Measurements from ENCODE around the gene PUS10. TPM values are rescaled to one million over a fixed set of nuclear protein-coding genes. Genes with fewer than 3 reads are reported as not detected.

PUS10 gene
- total and polyA plus RNA-seq, 2 of the 4 experiments (the other 2 are of a cell fraction): 4.4 to 5.7 TPM

DNA sequence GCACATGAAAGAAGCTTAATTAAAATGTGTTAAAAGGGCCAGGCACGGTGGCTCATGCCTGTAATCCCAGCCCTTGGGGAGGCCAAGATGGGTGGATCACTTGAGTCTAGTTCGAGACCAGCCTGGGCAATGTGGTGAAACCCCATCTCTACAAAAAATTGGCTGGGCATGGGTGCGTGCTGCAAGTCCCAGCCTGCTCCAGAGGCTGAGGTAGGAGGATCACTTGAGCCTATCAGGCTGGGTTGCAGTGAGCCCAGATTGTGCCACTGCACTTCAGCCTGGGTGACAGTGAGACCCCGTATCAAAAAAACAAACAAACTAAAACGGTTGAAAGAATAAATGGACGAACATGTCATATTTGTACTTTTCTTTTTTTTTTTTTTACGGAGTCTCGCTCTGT is 110.7 kb downstream of the PUS10 start:
- H2AK9ac ChIP-seq (replicated peaks; ENCODE audit: low read depth, low read length, poor library complexity): no peak overlapping the region
- H3K9ac ChIP-seq (ENCODE audit: low read depth, low read length): no peak overlapping the region
- H3K4me2 ChIP-seq (ENCODE audit: low read depth, low read length): no peak overlapping the region
- no peaks in the 10 kb centered on the region for H3K27me3 ChIP-seq (ENCODE audit: control insufficient read depth, insufficient read depth, low read length)
- intact Hi-C loops (cut with micrococcal nuclease): no loop called here
- in situ Hi-C loops (cut with MboI; ENCODE audit: low sequenced_read_pairs): no loop called here
- H3K4me1 ChIP-seq (ENCODE audit: control insufficient read depth, insufficient read depth, low read length): no peaks in the 10 kb centered on the region
- no peak overlapping the region for H2AFZ ChIP-seq (replicated peaks; ENCODE audit: low read length, poor library complexity)
- BruUV-seq (replicated peaks): no TSS peak
- no peak for ATAC-seq (ENCODE audit: low read depth)
- no peak overlapping the region for H2AK5ac ChIP-seq (ENCODE audit: low read depth, low read length)
- H2BK120ac ChIP-seq (ENCODE audit: low read depth, low read length): no peak overlapping the region
- no peak overlapping the region for H3K56ac ChIP-seq (ENCODE audit: extremely low read depth, insufficient read depth, low read length)
- no peak overlapping the region for H2BK5ac ChIP-seq (ENCODE audit: low read depth, low read length, poor library complexity, severe bottlenecking)
- no peak for DNase-seq
- H3K14ac ChIP-seq (replicated peaks; ENCODE audit: low read depth, low read length): no peak overlapping the region
- no peak overlapping the region for H3K23ac ChIP-seq (ENCODE audit: low read depth, low read length)
- H2BK20ac ChIP-seq (ENCODE audit: low read depth, low read length): no peak overlapping the region
- H3K18ac ChIP-seq (ENCODE audit: low read depth, low read length): no peak overlapping the region
- ChIA-PET CTCF (no interaction called here), POLR2A (ENCODE audit: unreplicated experiment) (no interaction called here)
- no peak overlapping the region for H2BK15ac ChIP-seq (ENCODE audit: low read depth, low read length)
- no peaks in the 10 kb centered on the region for H3K79me1 ChIP-seq (ENCODE audit: low read depth in 1 of 2, low read length in 2 of 2)
- no peak overlapping the region for H3K27ac ChIP-seq (ENCODE audit: insufficient read depth, low read length)
- H3K4ac ChIP-seq (ENCODE audit: low read depth, low read length): no peak overlapping the region
- H3K4me3 ChIP-seq (ENCODE audit: insufficient read depth, low read depth, low read length): no peak overlapping the region
- no peaks in the 10 kb centered on the region for H3K9me1 ChIP-seq (ENCODE audit: insufficient read depth, low read length)
- H3K36me3 ChIP-seq (ENCODE audit: control insufficient read depth, insufficient read depth, low read length): peaks cover 1% of the 10 kb centered on the region; the same call in 1 of the 2 replicates
- no peak overlapping the region for H4K91ac ChIP-seq (ENCODE audit: insufficient read depth, low read depth, low read length)
- no peak overlapping the region for H4K5ac ChIP-seq (ENCODE audit: low read depth, low read length)
- no peaks in the 10 kb centered on the region for H3K9me3 ChIP-seq (ENCODE audit: control insufficient read depth, insufficient read depth, low read length)
- H4K20me1 ChIP-seq (ENCODE audit: insufficient read depth, low read length): no peaks in the 10 kb centered on the region
- TF ChIP-seq CEBPB (IDR thresholded peaks at IDR 0.05; ENCODE audit: low read depth, low read length): no peak
- TF ChIP-seq, protein P1, sequence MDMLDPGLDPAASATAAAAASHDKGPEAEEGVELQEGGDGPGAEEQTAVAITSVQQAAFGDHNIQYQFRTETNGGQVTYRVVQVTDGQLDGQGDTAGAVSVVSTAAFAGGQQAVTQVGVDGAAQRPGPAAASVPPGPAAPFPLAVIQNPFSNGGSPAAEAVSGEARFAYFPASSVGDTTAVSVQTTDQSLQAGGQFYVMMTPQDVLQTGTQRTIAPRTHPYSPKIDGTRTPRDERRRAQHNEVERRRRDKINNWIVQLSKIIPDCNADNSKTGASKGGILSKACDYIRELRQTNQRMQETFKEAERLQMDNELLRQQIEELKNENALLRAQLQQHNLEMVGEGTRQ (IDR thresholded peaks at IDR 0.05; ENCODE audit: low read depth, low read length): no peak
- TF ChIP-seq RAD21 (IDR thresholded peaks at IDR 0.05; ENCODE audit: low read length): no peak
- TF ChIP-seq FOS (IDR thresholded peaks at IDR 0.05; ENCODE audit: low read depth, low read length): no peak
- TF ChIP-seq BHLHE40 (IDR thresholded peaks at IDR 0.05; ENCODE audit: low read depth, low read length): no peak
- no peak for TF ChIP-seq POLR2A (IDR thresholded peaks at IDR 0.05; ENCODE audit: low read depth, low read length)
- no peak for TF ChIP-seq SMC3 (IDR thresholded peaks at IDR 0.05; ENCODE audit: low read depth, low read length)
- no peak for TF ChIP-seq MAFK (IDR thresholded peaks at IDR 0.05; ENCODE audit: low read depth, low read length)
- TF ChIP-seq RFX5 (IDR thresholded peaks at IDR 0.05; ENCODE audit: low read depth, low read length): no peak
- TF ChIP-seq MAZ (IDR thresholded peaks at IDR 0.05; ENCODE audit: borderline replicate concordance, low read depth, low read length): no peak
- no peak for TF ChIP-seq RCOR1 (IDR thresholded peaks at IDR 0.05; ENCODE audit: insufficient replicate concordance, low read length)
- TF ChIP-seq, protein P2, sequence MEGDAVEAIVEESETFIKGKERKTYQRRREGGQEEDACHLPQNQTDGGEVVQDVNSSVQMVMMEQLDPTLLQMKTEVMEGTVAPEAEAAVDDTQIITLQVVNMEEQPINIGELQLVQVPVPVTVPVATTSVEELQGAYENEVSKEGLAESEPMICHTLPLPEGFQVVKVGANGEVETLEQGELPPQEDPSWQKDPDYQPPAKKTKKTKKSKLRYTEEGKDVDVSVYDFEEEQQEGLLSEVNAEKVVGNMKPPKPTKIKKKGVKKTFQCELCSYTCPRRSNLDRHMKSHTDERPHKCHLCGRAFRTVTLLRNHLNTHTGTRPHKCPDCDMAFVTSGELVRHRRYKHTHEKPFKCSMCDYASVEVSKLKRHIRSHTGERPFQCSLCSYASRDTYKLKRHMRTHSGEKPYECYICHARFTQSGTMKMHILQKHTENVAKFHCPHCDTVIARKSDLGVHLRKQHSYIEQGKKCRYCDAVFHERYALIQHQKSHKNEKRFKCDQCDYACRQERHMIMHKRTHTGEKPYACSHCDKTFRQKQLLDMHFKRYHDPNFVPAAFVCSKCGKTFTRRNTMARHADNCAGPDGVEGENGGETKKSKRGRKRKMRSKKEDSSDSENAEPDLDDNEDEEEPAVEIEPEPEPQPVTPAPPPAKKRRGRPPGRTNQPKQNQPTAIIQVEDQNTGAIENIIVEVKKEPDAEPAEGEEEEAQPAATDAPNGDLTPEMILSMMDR (conservative IDR thresholded peaks at IDR 0.05; ENCODE audit: low read depth, low read length): no peak
- H4K8ac ChIP-seq (ENCODE audit: low read depth in 2 of 2, low read length in 2 of 2): no peak overlapping the region
- dilution Hi-C loops (cut with HindIII; ENCODE audit: low sequenced_read_pairs, unreplicated experiment): no loop called here
- no CpG with 5 or more reads among the region's 8 CpGs for WGBS, 2 experiments (ENCODE audit: extremely low coverage in 2 of 2, insufficient read length in 1 of 2)
